COLO668 (cell line): ENCODE data around the gene POLK.
"Not testable (repeated sequence)": the region's sequence is repeated elsewhere in the genome, so short reads cannot be mapped to it uniquely, and the experiment has no call there.

Experiments used
- DNase-seq: peaks from one replicate; lab custom pipeline; 2025; ENCODE audit not compliant: unreplicated experiment; lab: John Stamatoyannopoulos, UW

Gene POLK

GRCh38 chr5:75510417-75510835, 1.3 kb upstream of the POLK start:
- no peak for DNase-seq

- peak; percentile 38 for DNase-seq
These were observed 756 bp upstream of the POLK start for GRCh38 chr5:75510836-75511434.

- no peak for DNase-seq
These were observed 838 bp downstream of the POLK start for GRCh38 chr5:75512383-75513074.

GRCh38 chr5:75513841-75514240, 2.1 kb downstream of the POLK start:
- no peak for DNase-seq

GRCh38 chr5:75514323-75514722, 2.6 kb downstream of the POLK start:
- no peak for DNase-seq

- no peak for DNase-seq
These were observed 8.1 kb downstream of the POLK start for GRCh38 chr5:75519761-75520160.

- DNase-seq = no peak
These were observed 9.5 kb downstream of the POLK start for GRCh38 chr5:75521195-75521594.

GRCh38 chr5:75522025-75522424, 10.3 kb downstream of the POLK start:
- no peak for DNase-seq

GRCh38 chr5:75522542-75522941, 10.9 kb downstream of the POLK start:
- no peak for DNase-seq

- DNase-seq = no peak
These were observed 11.6 kb downstream of the POLK start for GRCh38 chr5:75523275-75523674.

- no peak for DNase-seq
These were observed 12.4 kb downstream of the POLK start for GRCh38 chr5:75524071-75524470.

- no peak for DNase-seq
These were observed 12.9 kb downstream of the POLK start for GRCh38 chr5:75524591-75524990.

- DNase-seq = no peak
These were observed 13.7 kb downstream of the POLK start for GRCh38 chr5:75525344-75525743.

GRCh38 chr5:75526070-75526469, 14.4 kb downstream of the POLK start:
- no peak for DNase-seq

GRCh38 chr5:75529185-75529584, 17.5 kb downstream of the POLK start:
- DNase-seq = no peak

- DNase-seq = no peak
These were observed 20.5 kb downstream of the POLK start for GRCh38 chr5:75532190-75532589.

GRCh38 chr5:75533716-75534115, 22.0 kb downstream of the POLK start:
- not testable (repeated sequence) for DNase-seq

- DNase-seq = no peak
These were observed 23.0 kb downstream of the POLK start for GRCh38 chr5:75534734-75535133.

- DNase-seq = no peak
These were observed 24.5 kb downstream of the POLK start for GRCh38 chr5:75536147-75536546.

- peak; percentile 1 for DNase-seq
These were observed 25.1 kb downstream of the POLK start for GRCh38 chr5:75536694-75537360.

GRCh38 chr5:75538211-75538610, 26.5 kb downstream of the POLK start:
- no peak for DNase-seq

- DNase-seq = no peak
These were observed 33.4 kb downstream of the POLK start for GRCh38 chr5:75545131-75545530.
